Body of pancreas (tissue), 4 donors: Measurements from ENCODE around the gene DLEU7.

Source experiments
- CTCF ChIP-seq, 7 experiments: fragments of 450-650 bp in 4 of 7; fragments of 200-600 bp in 3 of 7; sonication (generic) in 3 of 7; IDR thresholded peaks; one replicate each; pipeline ENCODE4 v1.5.1; 2016 to 2019; ENCODE audit warnings: antibody characterized with exemption in 7 of 7
- POLR2A ChIP-seq, 3 donors: fragments of 450-650 bp; IDR thresholded peaks; one replicate each; pipeline ENCODE4 v1.6.1; 2016; ENCODE audit warnings: antibody characterized with exemption in 3 of 3, mild to moderate bottlenecking in 2 of 3

GRCh38 chr13:50783717-50784290 lies 59.7 kb downstream of the DLEU7 start:
- TF ChIP-seq CTCF (IDR thresholded peaks at IDR 0.05) (no peak), POLR2A (IDR thresholded peaks at IDR 0.05) (no peak)
